NCI-H2107 (cell line): ENCODE results near the gene ANKRD65.
A peak's percentile ranks its signal among the peaks of the same experiment; 100 is the strongest.
"Not testable (repeated sequence)": the region's sequence is repeated elsewhere in the genome, so short reads cannot be mapped to it uniquely, and the experiment has no call there.

ENCODE experiments used
- DNase-seq: peaks from one replicate; lab custom pipeline; 2025; lab: John Stamatoyannopoulos, UW

ANKRD65 gene

DNA sequence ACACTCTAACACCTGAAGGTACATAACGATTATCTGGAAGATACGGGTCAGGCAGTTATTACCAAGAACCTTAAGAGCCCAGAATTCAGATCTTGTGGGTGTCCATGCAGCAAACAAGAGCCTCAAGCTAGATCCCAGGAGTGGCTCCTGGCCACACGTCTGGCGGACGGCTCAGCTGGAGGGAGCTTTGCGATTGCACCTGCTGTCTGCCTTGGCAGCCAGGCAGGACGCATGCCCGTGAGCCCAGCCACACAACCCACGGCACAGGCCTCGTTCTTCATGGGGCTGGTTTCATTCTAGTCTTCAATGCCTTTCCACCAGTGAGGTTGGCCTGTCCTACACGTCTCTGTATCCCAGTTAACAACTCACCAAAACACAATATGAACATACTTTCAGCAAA lies 27.6 kb downstream of the ANKRD65 start:
- no peak for DNase-seq

GRCh38 chr1:1393014-1393413 lies 28.1 kb downstream of the ANKRD65 start:
- no peak for DNase-seq

DNA sequence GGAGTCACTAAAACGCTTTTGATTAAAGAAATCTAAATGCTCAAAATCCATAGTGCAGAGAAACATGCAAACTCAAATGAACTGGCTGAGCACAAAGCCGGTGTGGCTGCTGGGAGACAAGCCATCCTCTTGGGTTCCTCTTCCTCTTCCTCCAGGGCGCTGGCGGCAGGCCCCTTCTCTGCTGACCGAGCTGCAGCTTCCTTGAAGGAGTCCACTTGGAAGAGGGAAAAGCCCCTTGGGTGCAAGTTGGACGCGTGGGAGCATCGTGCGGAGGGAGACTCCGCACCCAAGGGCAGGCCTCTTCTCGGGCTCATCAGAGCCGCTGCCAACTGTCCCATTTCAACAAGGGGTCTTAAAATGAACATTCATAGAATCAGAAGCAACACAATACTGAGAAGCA lies 29.9 kb downstream of the ANKRD65 start:
- DNase-seq, result no peak

DNA sequence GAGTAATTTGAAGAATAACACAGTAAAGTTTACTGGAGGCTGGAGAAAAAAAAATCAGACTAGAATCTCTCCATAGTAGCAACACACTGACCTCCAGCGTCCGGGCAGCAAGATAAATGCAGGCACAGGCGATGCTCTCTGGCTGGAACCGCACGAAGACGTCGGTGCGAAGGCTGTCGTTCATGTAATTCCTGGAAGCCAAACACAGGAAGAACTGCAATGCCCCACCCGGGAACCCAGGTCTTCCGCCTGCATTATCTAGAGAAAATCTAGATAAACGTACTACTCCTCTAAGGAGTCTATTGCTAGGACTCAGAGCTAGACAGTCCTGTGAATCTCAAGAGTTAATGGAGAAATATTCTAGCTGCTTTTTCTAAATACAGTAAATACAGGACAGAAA lies 30.4 kb downstream of the ANKRD65 start:
- no peak for DNase-seq

- no peak for DNase-seq
Observed at GRCh38 chr1:1388078-1388472, 33.0 kb downstream of the ANKRD65 start.

DNA sequence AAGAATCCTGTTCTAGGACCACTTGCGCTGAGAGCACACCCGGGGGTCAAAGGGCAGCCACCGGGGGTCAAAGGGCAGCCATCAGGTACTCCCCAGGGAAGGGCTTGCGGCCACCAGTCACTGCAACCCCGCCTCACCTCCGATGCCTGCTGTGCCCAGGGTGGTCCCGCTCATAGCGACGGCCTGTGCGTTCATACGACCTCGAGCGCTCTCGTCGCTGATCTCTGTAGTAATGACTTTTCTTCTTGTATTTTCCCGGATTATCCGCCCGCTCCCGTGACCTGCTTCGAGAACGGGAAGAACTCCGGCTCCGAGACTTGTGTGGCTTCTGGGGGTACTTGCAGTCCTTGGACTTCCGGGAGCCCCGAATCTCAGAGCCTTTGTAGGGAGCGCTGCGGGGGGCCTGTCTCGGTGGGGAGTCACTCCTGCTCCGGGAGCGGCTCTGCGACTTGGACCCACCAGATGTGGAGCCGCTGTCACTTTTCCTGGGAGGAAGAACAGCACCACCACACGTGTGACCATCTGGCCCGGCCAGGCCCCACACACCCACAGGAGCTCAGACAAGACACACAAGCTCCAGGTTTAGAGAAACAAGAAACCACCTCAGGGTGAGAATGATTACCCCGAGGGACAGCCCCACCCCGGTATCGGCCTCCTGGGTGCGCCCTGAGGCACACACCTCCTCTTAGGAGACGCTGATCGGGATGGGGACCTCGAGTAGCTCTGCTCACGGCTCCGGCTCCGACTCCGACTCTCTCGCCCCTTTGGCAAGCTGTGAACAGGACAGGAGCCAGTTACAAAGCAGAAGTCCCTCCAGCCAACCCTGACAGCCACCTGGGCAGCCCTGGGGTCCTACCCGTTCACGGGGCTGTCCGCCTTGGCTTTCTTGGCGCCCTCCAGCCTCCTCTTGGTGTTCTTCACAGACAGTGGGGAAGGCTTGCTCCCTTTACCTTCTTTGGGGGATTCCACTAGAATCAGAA lies 33.7 kb downstream of the ANKRD65 start:
- no peak for DNase-seq

- DNase-seq, result no peak
Observed at GRCh38 chr1:1385931-1386330, 35.1 kb downstream of the ANKRD65 start.

DNA sequence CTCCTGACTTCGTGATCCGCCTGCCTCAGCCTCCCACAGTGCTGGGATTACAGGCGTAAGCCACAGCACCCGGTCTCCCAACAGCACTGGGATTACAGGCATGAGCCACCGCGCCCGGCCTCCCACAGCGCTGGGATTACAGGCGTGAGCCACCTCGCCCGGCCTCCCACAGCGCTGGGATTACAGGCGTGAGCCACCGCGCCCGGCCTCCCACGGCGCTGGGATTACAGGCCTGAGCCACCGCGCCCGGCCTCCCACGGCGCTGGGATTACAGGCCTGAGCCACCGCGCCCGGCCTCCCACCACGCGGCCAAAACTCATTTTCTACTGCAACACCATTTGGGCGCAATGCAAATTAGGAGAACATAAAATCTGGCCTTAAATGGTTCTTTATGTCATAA lies 35.7 kb downstream of the ANKRD65 start:
- DNase-seq, result not testable (repeated sequence)

GRCh38 chr1:1381294-1381693 lies 39.8 kb downstream of the ANKRD65 start:
- no peak for DNase-seq

GRCh38 chr1:1380860-1381259 lies 40.2 kb downstream of the ANKRD65 start:
- DNase-seq, result no peak

GRCh38 chr1:1377540-1378205 lies 43.4 kb downstream of the ANKRD65 start:
- DNase-seq, result no peak

DNA sequence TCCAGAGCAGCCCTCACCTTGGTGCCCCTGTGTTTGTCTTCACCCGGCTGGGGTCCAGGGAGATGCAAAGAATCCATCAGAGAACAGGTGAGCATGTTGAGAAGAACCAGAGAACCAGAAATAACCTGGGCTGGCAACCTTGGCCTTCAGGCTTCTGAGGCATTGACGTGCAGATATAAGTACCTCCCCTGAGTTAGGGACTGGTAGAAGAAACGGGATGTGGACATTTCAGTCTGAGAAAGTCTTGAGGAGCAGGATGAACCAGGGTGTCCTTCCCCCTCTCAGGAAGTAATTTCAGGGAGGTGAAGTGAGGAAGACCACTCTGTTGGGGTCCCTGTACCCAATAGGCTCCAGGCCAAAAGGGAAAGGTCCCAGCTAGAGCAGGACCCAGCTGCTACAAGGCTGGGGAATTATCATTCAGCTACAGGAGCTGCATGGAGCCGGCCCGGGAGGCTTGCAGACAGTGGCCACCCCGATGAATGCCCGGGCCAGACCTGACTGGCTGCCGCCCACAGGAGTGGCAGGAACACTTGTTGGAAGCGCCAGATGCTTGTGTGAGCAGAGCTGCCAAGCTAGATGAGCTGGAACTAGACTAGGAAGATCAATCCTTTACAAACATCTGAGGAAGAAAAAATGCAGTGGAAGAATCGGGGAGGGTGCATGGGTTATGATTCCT lies 44.4 kb downstream of the ANKRD65 start:
- no peak for DNase-seq

DNA sequence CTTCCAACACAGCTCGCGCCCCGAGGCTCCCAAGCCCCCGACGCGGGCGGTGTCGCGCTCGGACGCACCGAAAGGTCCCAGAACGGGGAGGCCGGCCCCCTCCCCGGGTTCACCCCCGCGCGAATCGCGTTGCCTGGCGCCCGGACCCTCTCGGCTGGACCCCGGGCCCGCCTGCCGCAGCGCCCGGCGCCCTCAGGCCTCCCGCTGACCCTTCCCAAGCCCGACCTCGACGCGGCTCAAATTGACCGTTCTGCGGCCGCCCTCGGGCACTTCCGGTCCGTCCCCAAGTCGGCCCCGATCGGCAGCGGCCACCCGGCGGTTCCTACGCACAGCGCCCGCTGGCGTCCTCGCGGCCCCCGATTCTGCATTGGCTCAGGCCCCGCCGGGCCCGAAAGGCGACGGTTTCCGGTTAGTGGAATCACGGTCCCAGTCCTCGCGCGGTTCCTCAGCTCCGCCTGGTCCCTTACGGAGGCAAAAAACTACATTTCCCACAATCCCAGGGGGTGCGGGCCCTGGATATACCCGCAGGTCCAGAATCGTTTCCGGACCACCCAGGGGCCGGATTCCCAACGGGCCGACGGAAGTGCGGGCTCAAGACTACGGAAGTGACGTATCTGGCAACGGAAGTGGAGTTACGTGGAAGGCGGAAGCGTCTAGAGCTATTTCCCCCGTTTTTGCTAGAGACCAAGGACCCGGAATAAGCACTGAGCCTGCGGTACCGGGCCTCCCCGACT lies 46.0 kb downstream of the ANKRD65 start, which contains the start of gene AURKAIP1:
AURKAIP1 (minus strand) TSS at position 279 of the 734 bp plus-strand sequence. CDS start 451 bp downstream, outside the sequence.
- DNase-seq, result peak; percentile 68

GRCh38 chr1:1374589-1374928 lies 46.5 kb downstream of the ANKRD65 start:
- no peak for DNase-seq

DNA sequence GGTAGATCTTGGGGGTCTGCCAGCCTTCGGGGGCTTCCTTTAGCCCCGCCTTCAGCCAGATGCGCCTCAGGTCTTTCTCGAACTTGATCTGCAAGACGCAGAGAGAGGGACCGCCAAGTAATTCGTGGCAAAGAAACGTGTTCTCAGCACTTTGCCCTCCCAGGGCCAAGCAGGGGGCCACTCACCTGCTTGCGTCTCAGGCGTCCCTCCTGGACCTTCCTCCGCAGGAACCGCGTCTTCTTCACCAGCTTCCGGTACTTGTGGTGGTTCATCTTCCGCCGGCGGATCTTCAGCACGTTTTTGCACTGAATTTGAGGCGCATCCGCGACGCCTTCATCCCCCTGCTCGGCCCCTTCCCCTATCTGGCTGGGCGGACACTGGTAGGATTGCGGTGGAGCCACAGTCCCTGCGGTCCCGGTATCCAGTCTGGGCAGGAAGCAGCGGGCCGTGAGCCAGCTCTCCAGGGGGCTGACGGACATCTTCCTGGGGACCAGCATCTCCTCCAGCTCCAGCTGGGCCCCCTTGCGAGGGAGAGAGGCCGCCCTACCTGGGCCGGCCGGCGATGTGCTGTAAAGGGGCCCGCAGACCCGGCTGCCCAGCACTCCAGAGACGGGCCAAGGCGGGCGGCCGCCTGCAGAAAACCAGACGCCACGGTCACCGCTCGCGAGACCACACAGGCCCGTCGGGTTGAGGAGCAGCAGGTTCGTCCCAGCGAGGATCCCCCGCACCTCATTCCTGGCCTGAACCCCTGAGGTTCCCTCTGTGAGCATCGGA lies 47.1 kb downstream of the ANKRD65 start:
- no peak for DNase-seq

DNA sequence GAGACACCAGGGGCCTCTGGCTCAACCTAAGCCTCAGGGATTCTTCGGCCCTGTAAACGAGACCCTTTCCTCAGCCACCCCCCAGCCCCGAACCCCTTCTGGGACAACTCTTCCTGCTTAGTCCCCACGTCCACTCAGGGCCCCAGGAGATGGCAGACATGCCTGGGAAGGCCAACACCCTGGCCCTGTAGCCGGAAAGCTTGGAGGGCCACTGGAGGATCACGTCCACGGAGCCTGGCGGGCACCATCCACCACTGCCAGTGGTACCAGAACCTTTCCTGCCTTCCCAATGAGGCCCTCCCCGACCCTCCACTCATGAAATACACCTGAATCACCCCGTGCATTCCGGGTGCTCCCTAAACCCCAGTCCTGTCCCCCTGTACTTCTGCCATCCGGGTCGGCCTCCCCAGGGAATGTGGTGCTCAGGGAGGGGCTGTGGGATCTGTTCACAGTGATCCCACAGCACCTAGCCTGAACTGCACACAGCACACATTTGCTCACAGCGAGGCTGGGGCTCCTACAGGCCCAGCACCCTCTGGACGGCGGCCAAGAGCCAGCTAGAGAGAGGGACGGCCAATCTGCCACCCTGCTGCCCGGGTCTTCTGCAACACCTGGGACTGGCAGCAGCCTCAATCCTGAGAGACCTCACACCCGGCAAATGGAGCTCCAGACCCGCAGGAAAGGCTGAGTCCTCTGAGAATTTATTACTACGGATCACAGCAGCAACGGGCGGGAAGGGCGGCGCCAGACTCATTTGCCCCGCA lies 47.8 kb downstream of the ANKRD65 start:
- DNase-seq, result no peak

- no peak for DNase-seq
Observed at GRCh38 chr1:1371746-1372711, 49.0 kb downstream of the ANKRD65 start.

DNA sequence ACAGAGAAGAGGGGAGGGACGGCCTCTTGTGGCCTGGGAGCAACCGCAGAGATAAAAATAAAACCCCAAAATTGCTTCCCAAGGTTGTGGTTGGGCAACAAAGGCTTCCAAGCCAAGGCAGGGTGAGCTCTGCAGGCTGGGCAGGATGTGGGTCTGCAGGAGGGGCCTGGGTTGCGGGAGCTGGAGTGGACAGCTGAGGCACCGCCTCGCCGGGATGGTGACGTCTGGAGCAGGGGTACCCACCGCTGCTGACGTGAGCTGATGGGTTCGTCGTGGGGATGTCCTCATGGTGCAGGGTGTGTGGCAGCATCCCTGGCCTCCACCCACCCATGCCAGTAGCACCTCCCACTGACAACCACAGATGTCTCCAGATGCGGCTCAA lies 49.7 kb downstream of the ANKRD65 start:
- DNase-seq, result no peak

DNA sequence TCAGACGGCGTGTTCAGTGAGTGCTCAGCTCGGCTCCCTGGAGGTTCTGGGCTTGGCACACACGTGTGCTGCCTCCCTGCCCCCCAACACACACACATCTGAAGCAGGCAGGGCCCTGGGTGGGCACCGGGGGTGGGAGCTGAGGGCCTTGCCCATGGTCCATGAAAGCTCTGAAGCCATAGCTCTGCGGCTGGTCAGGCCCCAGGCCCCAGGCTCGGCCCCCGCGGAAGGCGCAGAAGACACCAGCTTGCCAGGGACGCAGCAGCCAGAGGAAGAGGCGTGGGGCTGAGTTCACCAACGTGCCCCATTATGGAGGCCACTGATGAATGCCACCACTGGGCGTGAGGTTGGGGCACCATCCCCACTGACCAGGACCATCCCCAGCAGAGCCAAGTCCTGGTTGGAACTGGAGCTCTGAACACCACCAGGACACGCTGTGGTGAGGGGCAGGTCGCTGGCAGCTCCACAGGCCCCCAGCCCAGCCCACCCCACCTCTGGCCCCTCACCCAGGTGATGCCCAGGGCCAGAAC lies 50.2 kb downstream of the ANKRD65 start:
- no peak for DNase-seq
